GM23338 (cell line): ENCODE measurements around the gene SPSB4. TPM values are rescaled to one million over a fixed set of nuclear protein-coding genes. Genes with fewer than 3 reads are reported as not detected.

ENCODE experiments used
- ATAC-seq: fragments of 200-7000 bp; cut with Tn5 transposase; 3 replicates; pipeline ENCODE4 v1.9.1; 2020
- DNase-seq: peaks from one replicate; pipeline ENCODE4 v3.0.0-alpha.2; 2015; ENCODE audit warnings: low spot score
- H2AFZ ChIP-seq: fragments of 200-600 bp; sonication (generic); 2 replicates; pipeline ENCODE4 v1.8.0; 2016; ENCODE audit warnings: antibody characterized with exemption, mild to moderate bottlenecking, moderate library complexity
- H3F3A ChIP-seq: fragments of 200-600 bp; sonication (generic); replicated peaks from 2 replicates; pipeline ENCODE4 v1.8.0; 2017; ENCODE audit warnings: antibody characterized with exemption, mixed run types, low read depth
- H3K27ac ChIP-seq: fragments of 200-600 bp; sonication (generic); 2 replicates; pipeline ENCODE4 v1.6.1; 2016; ENCODE audit warnings: low read depth
- H3K27me3 ChIP-seq: fragments of 200-600 bp; sonication (generic); 2 replicates; pipeline ENCODE4 v1.8.0; 2016; ENCODE audit warnings: mild to moderate bottlenecking, mixed run types, moderate library complexity; ENCODE audit not compliant: insufficient read depth
- H3K36me3 ChIP-seq: fragments of 200-600 bp; sonication (generic); 2 replicates; pipeline ENCODE4 v1.8.0; 2016; ENCODE audit warnings: mild to moderate bottlenecking; ENCODE audit not compliant: insufficient read depth
- H3K4me1 ChIP-seq: fragments of 200-600 bp; sonication (generic); 2 replicates; pipeline ENCODE4 v1.8.0; 2016; ENCODE audit warnings: mild to moderate bottlenecking, moderate library complexity; ENCODE audit not compliant: insufficient read depth
- H3K4me2 ChIP-seq: fragments of 200-600 bp; sonication (generic); 2 replicates; pipeline ENCODE4 v1.7.1; 2017; ENCODE audit warnings: mixed run types
- H3K4me3 ChIP-seq: fragments of 200-600 bp; sonication (generic); 2 replicates; pipeline ENCODE4 v1.6.1; 2016; ENCODE audit warnings: mixed run types
- H3K79me2 ChIP-seq: fragments of 200-600 bp; sonication (generic); replicated peaks from 2 replicates; pipeline ENCODE4 v1.8.0; 2017; ENCODE audit warnings: mild to moderate bottlenecking; ENCODE audit not compliant: insufficient read depth
- H3K9me2 ChIP-seq: fragments of 200-600 bp; sonication (generic); 2 replicates; pipeline ENCODE4 v1.8.0; 2017; ENCODE audit not compliant: insufficient read depth
- H4K20me1 ChIP-seq: fragments of 200-600 bp; sonication (generic); replicated peaks from 2 replicates; pipeline ENCODE4 v1.8.0; 2017; ENCODE audit warnings: mild to moderate bottlenecking; ENCODE audit not compliant: insufficient read depth
- H3K27ac Mint-ChIP-seq: 2 replicates; pipeline ENCODE4 v1.8.0; 2020; ENCODE audit warnings: inconsistent platforms, mild to moderate bottlenecking, moderate library complexity, mixed read lengths
- H3K27me3 Mint-ChIP-seq: 3 replicates; pipeline ENCODE4 v1.8.0; 2022; ENCODE audit warnings: low read depth, mild to moderate bottlenecking, moderate library complexity, mixed read lengths, inconsistent platforms; ENCODE audit not compliant: insufficient read depth, poor library complexity
- H3K36me3 Mint-ChIP-seq: 3 replicates; pipeline ENCODE4 v1.8.0; 2021; ENCODE audit warnings: low read depth, mild to moderate bottlenecking, inconsistent platforms, moderate library complexity, mixed read lengths
- H3K4me1 Mint-ChIP-seq: 3 replicates; pipeline ENCODE4 v1.8.0; 2020; ENCODE audit warnings: mild to moderate bottlenecking, inconsistent platforms, mixed read lengths
- H3K4me3 Mint-ChIP-seq: 3 replicates; pipeline ENCODE4 v1.8.0; 2021; ENCODE audit warnings: moderate library complexity, mild to moderate bottlenecking, inconsistent platforms, mixed read lengths
- H3K9me3 Mint-ChIP-seq: 3 replicates; pipeline ENCODE4 v1.8.0; 2020; ENCODE audit warnings: moderate library complexity, mild to moderate bottlenecking, inconsistent platforms, mixed read lengths
- CTCF ChIP-seq, 2 experiments: fragments of 200-600 bp in 1 of 2; sonication (generic) in 1 of 2; conservative IDR thresholded peaks; 2 replicates each; pipeline versions ENCODE4 v1.5.1 to v1.6.1; 2016 to 2017; ENCODE audit warnings: antibody characterized with exemption in 2 of 2, low read depth in 2 of 2, mild to moderate bottlenecking in 2 of 2, moderate library complexity in 1 of 2
- ETS1 ChIP-seq: IDR thresholded peaks from 2 replicates; pipeline ENCODE4 v1.6.1; 2016; ENCODE audit warnings: antibody characterized with exemption
- EZH2 ChIP-seq: fragments of 200-600 bp; sonication (generic); IDR thresholded peaks from one replicate; pipeline ENCODE4 v1.8.0; 2017; ENCODE audit warnings: antibody characterized with exemption, mild to moderate bottlenecking, low read depth; ENCODE audit not compliant: unreplicated experiment
- EZH2phosphoT487 ChIP-seq: fragments of 200-600 bp; sonication (generic); IDR thresholded peaks from one replicate; pipeline ENCODE4 v1.8.1; 2018; ENCODE audit warnings: antibody characterized with exemption; ENCODE audit not compliant: unreplicated experiment
- JUNB ChIP-seq: IDR thresholded peaks from one replicate; pipeline ENCODE4 v1.6.1; 2016; ENCODE audit warnings: antibody characterized with exemption; ENCODE audit not compliant: unreplicated experiment
- NANOG ChIP-seq: IDR thresholded peaks from 2 replicates; pipeline ENCODE4 v1.6.1; 2016; ENCODE audit warnings: antibody characterized with exemption, borderline replicate concordance
- STAT1 ChIP-seq: IDR thresholded peaks from one replicate; pipeline ENCODE4 v1.6.1; 2016; ENCODE audit warnings: antibody characterized with exemption; ENCODE audit not compliant: unreplicated experiment
- ZNF114 ChIP-seq: fragments of 250-450 bp; sonication (Bioruptor Pico); IDR thresholded peaks from 2 replicates; pipeline ENCODE4 v1.5.0; 2020; ENCODE audit warnings: mild to moderate bottlenecking, moderate library complexity
- polyA plus RNA-seq: library from polyadenylated mRNA; unstranded; fragments of >200 nt; fragmentation: Nextera tagmentation; extraction: Ambion mirVana; gene quantifications from 2 replicates; pipeline ENCODE4 v1.2.1, GENCODE V29; 2016
- total RNA-seq: library from RNA; depleted of rRNA; stranded (reverse); fragments of >200 nt; shearing (Covaris generic); gene quantifications from 2 replicates; pipeline ENCODE4 v1.2.3, GENCODE V29; 2014

The SPSB4 gene
- total and polyA plus RNA-seq, 2 experiments from 2014 or later, result 6.7 to 25.9 TPM

- TF ChIP-seq EZH2phosphoT487 (no peak), ZNF114 (no peak), ETS1 (no peak), NANOG (no peak)
Measured at GRCh38 chr3:141057436-141057835, 6.3 kb downstream of the SPSB4 start (continued).

- peaks cover 6% of the 10 kb centered on the region for H3K27me3 ChIP-seq
- no peaks in the 10 kb centered on the region for H3F3A ChIP-seq
- H3K79me2 ChIP-seq, result peaks cover 39% of the 10 kb centered on the region
- Mint-ChIP-seq H3K27ac (no peak overlapping the region), H3K4me1 (peaks cover 28% of the 10 kb centered on the region), H3K4me3 (no peak overlapping the region), H3K36me3 (peaks cover 5% of the 10 kb centered on the region), H3K9me3 (peaks cover 4% of the 10 kb centered on the region; the same call in 1 of the 3 replicates), H3K27me3 (peaks cover 5% of the 10 kb centered on the region)
- no peak overlapping the region for H2AFZ ChIP-seq
- 0 out of 2 replicates have a peak, but pooled peaks cover 3% of the 10 kb centered on the region for H3K4me1 ChIP-seq
- H3K36me3 ChIP-seq, result no peaks in the 10 kb centered on the region
- H3K4me2 ChIP-seq, result no peak overlapping the region
- H3K4me3 ChIP-seq, result no peak overlapping the region
- TF ChIP-seq EZH2 (no peak), EZH2phosphoT487 (no peak)
- H4K20me1 ChIP-seq, result no peaks in the 10 kb centered on the region; the same call in 1 of the 2 replicates
- DNase-seq (no peak), ATAC-seq (no peak)
- no peak overlapping the region for H3K27ac ChIP-seq
- H3K9me2 ChIP-seq, result no peaks in the 10 kb centered on the region
Measured at GRCh38 chr3:141057946-141058800, 7.0 kb downstream of the SPSB4 start.

- peaks cover 31% of the 10 kb centered on the region for H3K79me2 ChIP-seq
- no peaks in the 10 kb centered on the region; the same call in 1 of the 2 replicates for H4K20me1 ChIP-seq
- no peak overlapping the region for H2AFZ ChIP-seq
- no peak overlapping the region for H3K4me3 ChIP-seq
- peaks cover 28% of the 10 kb centered on the region for H3K4me1 Mint-ChIP-seq
- no peak overlapping the region for H3K27ac Mint-ChIP-seq
- H3K4me2 ChIP-seq, result no peak overlapping the region
- H3K27ac ChIP-seq, result no peak overlapping the region
- no peaks in the 10 kb centered on the region for H3K36me3 ChIP-seq
- H3F3A ChIP-seq, result no peaks in the 10 kb centered on the region
- ATAC-seq, result no peak
- DNase-seq, result no peak
- H3K9me2 ChIP-seq, result no peaks in the 10 kb centered on the region
- no peaks in the 10 kb centered on the region for H3K27me3 ChIP-seq
- peaks cover 5% of the 10 kb centered on the region for H3K36me3 Mint-ChIP-seq
- no peak overlapping the region for H3K4me3 Mint-ChIP-seq
- peaks cover 3% of the 10 kb centered on the region; the same call in 1 of the 2 replicates for H3K4me1 ChIP-seq
- H3K9me3 Mint-ChIP-seq, result peaks cover 4% of the 10 kb centered on the region; the same call in 1 of the 3 replicates
- H3K27me3 Mint-ChIP-seq, result peaks cover 5% of the 10 kb centered on the region
- TF ChIP-seq ETS1 (no peak), JUNB (no peak), EZH2 (no peak), CTCF (conservative IDR thresholded peaks at IDR 0.05; ENCODE audit: low read depth in 2 of 2) (no peak), STAT1 (no peak), ZNF114 (no peak)
Measured at GRCh38 chr3:141058996-141059395, 7.8 kb downstream of the SPSB4 start.
